RCC 7860 (cell line): ENCODE measurements around the gene LRMDA.
"Not testable (repeated sequence)": the region's sequence is repeated elsewhere in the genome, so short reads cannot be mapped to it uniquely, and the experiment has no call there.

Source experiments
- DNase-seq: peaks from one replicate; pipeline ENCODE4 v3.0.0-alpha.2; 2015; ENCODE audit warnings: low spot score
- FAIRE-seq: peaks from 2 replicates; lab custom pipeline; 2012; peaks lifted over from hg19 to GRCh38; lab: Jason Lieb, UNC

The LRMDA gene

DNA sequence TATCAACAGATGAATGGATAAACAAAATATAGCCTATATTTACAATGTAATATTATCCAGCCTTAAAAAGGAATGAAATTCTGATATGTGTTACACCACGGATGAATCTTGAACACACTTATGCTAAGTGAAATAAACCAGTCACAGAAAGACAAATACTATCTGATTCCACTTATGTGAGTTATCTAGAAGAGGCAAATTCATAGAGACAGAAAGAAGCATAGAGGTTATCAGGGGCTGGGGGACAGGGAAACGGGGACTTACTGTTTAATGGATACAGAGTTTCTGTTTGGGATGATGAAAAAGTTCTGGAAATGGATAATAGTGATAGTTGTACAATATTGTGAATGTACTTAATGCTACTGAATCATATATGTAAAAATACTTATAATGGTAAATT lies 329.9 kb downstream of the LRMDA start:
- no peak for DNase-seq
- FAIRE-seq = no peak

DNA sequence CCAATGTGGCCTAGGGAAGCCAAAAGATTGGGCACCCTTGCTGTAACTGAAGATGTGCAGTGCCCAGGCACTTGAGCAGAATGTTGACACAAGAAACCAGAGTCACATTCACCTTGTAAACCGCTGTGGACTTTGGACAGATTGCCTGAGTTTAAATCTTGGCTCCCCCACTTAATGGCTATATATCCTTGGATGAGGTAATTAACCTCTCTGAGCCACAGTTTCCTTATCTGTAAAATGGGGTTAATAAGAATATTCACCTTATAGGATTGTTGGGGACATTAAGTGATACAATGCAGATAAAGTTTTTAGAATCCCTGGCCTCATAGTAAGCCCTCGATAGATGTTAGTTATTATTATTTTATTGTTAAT lies 331.0 kb downstream of the LRMDA start:
- no peak for FAIRE-seq
- DNase-seq = no peak

- DNase-seq (no peak), FAIRE-seq (no peak)
Measured at GRCh38 chr10:75763652-75764051, 332.2 kb downstream of the LRMDA start.

DNA sequence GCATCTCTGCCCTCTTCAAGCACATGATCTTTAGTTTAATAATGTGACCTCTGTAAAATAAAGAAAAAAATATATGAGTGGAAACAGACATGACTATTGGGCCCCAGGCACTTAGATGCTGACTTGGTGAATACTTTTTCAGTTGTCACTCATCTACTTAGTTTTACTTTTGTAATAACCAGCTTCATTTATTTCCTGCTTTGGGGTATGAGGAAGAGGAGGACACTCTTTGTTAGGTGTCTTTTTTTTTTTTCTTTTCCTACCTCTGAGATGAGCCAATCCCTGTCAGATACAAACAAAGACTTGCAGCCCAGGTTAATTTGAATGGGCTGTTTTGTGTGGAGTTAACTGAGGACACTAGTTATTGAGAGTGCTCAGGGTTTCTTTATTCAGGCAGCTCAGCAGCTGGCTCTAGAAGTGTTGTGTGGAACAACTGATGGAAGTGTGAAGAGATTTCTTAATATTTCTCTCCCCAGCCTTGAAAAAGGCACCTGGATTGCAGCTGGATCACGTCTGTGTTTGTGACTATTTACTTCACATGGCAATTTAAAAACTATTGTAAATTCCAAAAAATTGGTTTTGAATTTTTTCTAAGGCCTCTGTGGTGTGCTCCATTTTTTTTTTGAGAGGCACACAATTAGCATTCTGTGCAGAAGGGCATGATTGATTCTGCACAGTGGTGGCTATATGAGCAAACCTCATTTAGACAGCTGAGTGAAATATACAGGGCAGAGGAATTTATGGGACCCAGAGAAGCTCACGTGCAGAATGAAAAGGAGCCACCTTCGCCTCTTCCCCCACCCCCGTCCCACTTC lies 333.8 kb downstream of the LRMDA start:
- FAIRE-seq = no peak
- DNase-seq = no peak

DNA sequence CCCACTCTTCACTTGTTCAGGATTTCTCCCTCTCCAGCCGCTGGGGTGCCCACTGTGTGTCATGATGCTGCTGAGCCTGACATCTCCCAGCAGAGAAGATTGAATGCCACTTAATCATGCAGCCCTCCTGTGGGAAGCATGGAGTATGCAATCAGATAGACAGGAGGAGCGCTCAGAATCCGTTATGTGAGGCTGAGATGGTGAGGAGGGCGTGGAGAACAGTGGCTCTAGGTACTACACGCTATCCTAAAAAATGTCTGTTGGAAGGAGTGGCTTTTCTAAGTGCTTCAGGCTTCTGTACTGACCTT lies 334.3 kb downstream of the LRMDA start:
- DNase-seq = no peak
- no peak for FAIRE-seq

- no peak for DNase-seq
Measured at GRCh38 chr10:75766106-75766505, 334.7 kb downstream of the LRMDA start.

DNA sequence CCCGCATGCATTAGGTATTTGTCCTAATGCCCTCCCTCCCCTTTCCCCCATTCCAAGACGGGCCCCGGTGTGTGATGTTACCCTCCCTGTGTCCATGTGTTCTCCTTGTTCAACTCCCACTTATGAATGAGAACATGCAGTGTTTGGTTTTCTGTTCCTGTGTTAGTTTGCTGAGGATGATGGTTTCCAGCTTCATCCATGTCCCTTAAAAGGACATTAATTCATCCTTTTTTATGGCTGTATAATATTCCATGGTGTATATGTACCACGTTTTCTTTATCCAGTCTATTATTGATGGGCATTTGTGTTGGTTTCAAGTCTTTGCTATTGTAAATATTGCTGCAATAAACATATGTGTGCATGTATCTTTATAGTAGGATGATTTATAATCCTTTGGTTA lies 335.3 kb downstream of the LRMDA start:
- FAIRE-seq, DNase-seq: not testable (repeated sequence)

More at GRCh38 chr10:75766106-75766505, 334.7 kb downstream of the LRMDA start:
- no peak for FAIRE-seq

GRCh38 chr10:75770626-75771081 lies 339.2 kb downstream of the LRMDA start:
- DNase-seq = no peak
- no peak for FAIRE-seq

DNA sequence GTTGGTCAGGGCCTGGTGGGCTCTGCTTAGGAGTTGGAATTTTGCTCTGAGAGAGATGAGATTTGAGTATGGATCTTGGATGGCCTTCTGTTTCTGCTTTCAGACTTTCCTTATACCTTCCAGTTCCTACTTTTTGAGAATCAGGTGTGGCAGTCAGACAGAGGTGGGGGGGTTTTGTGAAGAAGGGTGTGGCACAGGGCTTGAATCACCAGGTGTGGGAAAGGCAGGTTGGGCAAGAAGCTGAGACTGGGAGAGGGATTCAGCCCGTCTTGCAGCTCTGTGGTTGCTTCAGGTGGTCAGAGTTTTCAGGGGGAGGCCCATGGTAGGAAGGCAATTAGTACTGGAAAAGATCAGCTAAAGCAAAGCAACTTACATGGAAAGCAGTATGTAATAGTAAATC lies 340.2 kb downstream of the LRMDA start:
- no peak for DNase-seq
- FAIRE-seq = no peak

- no peak for DNase-seq
- FAIRE-seq = no peak
Measured at GRCh38 chr10:75772153-75772887, 340.9 kb downstream of the LRMDA start.

DNA sequence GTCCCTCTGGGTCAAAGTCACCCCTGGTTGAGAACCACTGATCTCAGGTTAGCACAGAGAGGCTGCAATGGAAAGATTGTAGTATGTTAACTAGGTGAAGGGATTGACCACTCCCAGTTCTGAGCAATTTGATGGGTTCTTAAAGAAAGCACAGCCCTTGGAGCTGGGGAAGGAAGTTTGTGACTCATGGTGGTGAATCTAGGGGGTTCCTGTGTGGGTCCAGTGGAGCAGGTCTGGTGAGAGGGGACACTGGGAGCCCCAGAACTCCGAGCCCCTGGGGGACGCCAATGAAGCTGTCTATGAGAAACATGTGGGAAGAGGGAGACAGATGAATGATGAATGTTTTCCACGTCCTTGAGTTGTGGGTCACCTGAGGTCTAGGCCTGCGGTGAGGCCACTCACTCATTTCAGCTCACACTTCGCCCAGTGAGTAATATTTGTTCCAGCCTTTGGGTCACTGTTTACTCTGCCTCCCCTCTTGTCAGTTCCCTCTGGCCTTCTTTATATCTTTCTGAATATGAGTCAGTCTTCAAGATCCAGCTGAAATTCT lies 341.9 kb downstream of the LRMDA start:
- FAIRE-seq (peak; percentile 95), DNase-seq (peak; percentile 90)

GRCh38 chr10:75773813-75774782 lies 342.7 kb downstream of the LRMDA start:
- DNase-seq (no peak), FAIRE-seq (peak; percentile 48)

GRCh38 chr10:75774783-75775490 lies 343.5 kb downstream of the LRMDA start:
- DNase-seq (no peak), FAIRE-seq (no peak)

- no peak for FAIRE-seq
Measured at GRCh38 chr10:75776738-75777504, 345.5 kb downstream of the LRMDA start.

DNA sequence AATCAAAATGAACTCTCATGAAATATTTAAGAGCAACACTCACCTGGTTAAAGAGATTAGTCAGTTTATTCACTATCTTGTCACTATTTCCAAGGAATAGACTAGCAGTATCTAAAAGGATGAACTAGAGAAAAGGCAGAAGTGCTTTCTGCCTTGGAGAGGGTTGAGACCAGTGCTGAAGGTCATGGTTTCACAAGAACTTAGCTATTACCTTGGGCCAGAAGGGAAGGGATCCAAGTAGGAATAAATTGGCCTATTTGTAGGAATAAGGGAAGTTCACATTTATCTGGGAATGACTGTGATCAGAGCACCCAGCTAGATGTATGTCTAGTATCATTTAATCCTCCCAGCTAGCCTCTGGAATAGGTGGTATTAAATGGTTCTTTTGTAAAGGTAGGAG lies 347.2 kb downstream of the LRMDA start:
- FAIRE-seq = no peak
- DNase-seq = no peak

More at GRCh38 chr10:75776738-75777504, 345.5 kb downstream of the LRMDA start:
- DNase-seq = no peak

- FAIRE-seq (no peak), DNase-seq (no peak)
Measured at GRCh38 chr10:75779276-75779675, 347.9 kb downstream of the LRMDA start.

DNA sequence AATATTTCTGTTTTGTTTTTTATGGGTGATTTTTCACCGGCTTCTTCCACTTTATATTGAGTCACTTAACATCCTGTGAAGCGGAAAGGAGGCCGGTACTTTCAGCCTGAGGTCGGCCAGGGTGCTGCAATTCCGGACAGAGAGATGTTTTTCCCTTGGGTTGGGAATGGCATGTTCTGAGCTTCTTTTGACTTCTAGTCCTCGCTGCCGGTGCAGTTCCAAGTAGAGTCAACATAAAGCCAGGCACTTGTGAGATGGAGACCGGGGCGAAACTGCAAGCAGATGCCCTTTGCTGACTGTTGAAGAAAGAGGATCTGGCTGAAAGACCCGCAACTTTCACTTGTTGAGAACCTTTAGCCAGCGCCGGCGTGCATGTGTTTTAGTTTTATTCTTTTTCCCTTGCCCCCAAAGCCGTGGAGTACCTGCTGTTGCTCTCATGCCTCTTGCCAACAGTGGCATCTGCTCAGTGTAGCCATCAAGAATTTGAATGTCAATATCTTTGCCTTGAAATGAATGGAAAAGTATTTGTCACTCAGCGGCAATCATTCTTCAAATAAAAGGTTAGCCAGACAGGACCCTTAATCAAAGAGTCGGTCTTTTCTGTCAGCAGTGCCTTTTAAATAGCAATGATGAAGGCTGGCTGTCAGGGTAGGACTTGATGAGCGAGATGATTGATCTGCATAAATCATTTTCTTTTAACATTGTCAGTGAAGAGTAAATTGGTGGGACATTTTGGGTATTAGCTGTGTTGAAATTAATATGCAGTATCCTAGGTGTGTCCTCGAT lies 351.2 kb downstream of the LRMDA start:
- peak; percentile 78 for FAIRE-seq
- DNase-seq = no peak

GRCh38 chr10:75788394-75789205 lies 357.2 kb downstream of the LRMDA start:
- no peak for DNase-seq
- peak; percentile 77 for FAIRE-seq
